ENCODE results near the gene GAB2. TPM values are rescaled to one million over a fixed set of nuclear protein-coding genes. Genes with fewer than 3 reads are reported as not detected.
"Not testable (repeated sequence)": the region's sequence is repeated elsewhere in the genome, so short reads cannot be mapped to it uniquely, and the experiment has no call there.

The GAB2 gene
- total RNA-seq, 1 donor from 2014 or later = 65.8 TPM

- intact Hi-C loops (cut with DNase I) = loop anchor here (10.0 kb wide), 2 partner anchors 191 to 341 kb away; partner anchors contain the start of gene GAB2
- no peaks in the 10 kb centered on the region for H3K9me3 ChIP-seq
- H3K27ac ChIP-seq = no peak overlapping the region
- no peaks in the 10 kb centered on the region for H3K4me1 ChIP-seq
- H3K36me3 ChIP-seq = peaks cover 87% of the 10 kb centered on the region
- ATAC-seq = no peak
- no peak for TF ChIP-seq CTCF (IDR thresholded peaks at IDR 0.05)
- H3K27me3 ChIP-seq = no peaks in the 10 kb centered on the region
- H3K4me3 ChIP-seq = no peak overlapping the region
- DNase-seq = no peak
These were observed 194.2 kb downstream of the GAB2 start for GRCh38 chr11:78223320-78223954.

GRCh38 chr11:78222726-78223125 is 194.9 kb downstream of the GAB2 start:
- not testable (repeated sequence) for H3K4me3 ChIP-seq, H3K27me3 ChIP-seq, H3K9me3 ChIP-seq, H3K27ac ChIP-seq, DNase-seq, ATAC-seq, H3K4me1 ChIP-seq
- peaks cover 93% of the 10 kb centered on the region for H3K36me3 ChIP-seq
- intact Hi-C loops (cut with DNase I) = loop anchor here (10.0 kb wide), 2 partner anchors 192 to 342 kb away; partner anchors contain the start of gene GAB2

- Histone ChIP-seq H3K27ac (no peak overlapping the region), H3K9me3 (no peaks in the 10 kb centered on the region), H3K27me3 (no peaks in the 10 kb centered on the region), H3K4me3 (no peak overlapping the region), H3K4me1 (no peaks in the 10 kb centered on the region), H3K36me3 (peaks cover 99% of the 10 kb centered on the region)
- DNase-seq = no peak
- intact Hi-C loops (cut with DNase I) = loop anchor here (10.0 kb wide), 2 partner anchors 193 to 343 kb away; partner anchors contain the start of gene GAB2
- no peak for ATAC-seq
- TF ChIP-seq CTCF (IDR thresholded peaks at IDR 0.05) = no peak
These were observed 196.0 kb downstream of the GAB2 start for GRCh38 chr11:78221396-78222315.

- H3K4me3 ChIP-seq = no peak overlapping the region
- no peak for TF ChIP-seq CTCF (IDR thresholded peaks at IDR 0.05)
- intact Hi-C loops (cut with DNase I) = loop anchor here (10.0 kb wide), 2 partner anchors 194 to 344 kb away; partner anchors contain the start of gene GAB2
- DNase-seq (no peak), ATAC-seq (no peak)
- H3K9me3 ChIP-seq = no peaks in the 10 kb centered on the region
- H3K27me3 ChIP-seq = no peaks in the 10 kb centered on the region
- no peak overlapping the region for H3K27ac ChIP-seq
- no peaks in the 10 kb centered on the region for H3K4me1 ChIP-seq
- peaks cover 98% of the 10 kb centered on the region for H3K36me3 ChIP-seq
These were observed 197.1 kb downstream of the GAB2 start for GRCh38 chr11:78220218-78221157.

- no peak for DNase-seq
These were observed 198.0 kb downstream of the GAB2 start for GRCh38 chr11:78219493-78220217.

More at GRCh38 chr11:78219493-78220217, 198.0 kb downstream of the GAB2 start:
- H3K9me3 ChIP-seq = no peaks in the 10 kb centered on the region
- no peaks in the 10 kb centered on the region for H3K4me1 ChIP-seq
- no peak overlapping the region for H3K27ac ChIP-seq
- H3K36me3 ChIP-seq = peaks cover 98% of the 10 kb centered on the region
- no peak for ATAC-seq
- no peaks in the 10 kb centered on the region for H3K27me3 ChIP-seq
- H3K4me3 ChIP-seq = no peak overlapping the region
- TF ChIP-seq CTCF (IDR thresholded peaks at IDR 0.05) = no peak
- intact Hi-C loops (cut with DNase I) = loop anchor here (10.0 kb wide), 2 partner anchors 195 to 345 kb away; partner anchors contain the start of gene GAB2

All from upper lobe of right lung (tissue), 1 donor.